ENCODE data around the gene NHLH1.

DNA sequence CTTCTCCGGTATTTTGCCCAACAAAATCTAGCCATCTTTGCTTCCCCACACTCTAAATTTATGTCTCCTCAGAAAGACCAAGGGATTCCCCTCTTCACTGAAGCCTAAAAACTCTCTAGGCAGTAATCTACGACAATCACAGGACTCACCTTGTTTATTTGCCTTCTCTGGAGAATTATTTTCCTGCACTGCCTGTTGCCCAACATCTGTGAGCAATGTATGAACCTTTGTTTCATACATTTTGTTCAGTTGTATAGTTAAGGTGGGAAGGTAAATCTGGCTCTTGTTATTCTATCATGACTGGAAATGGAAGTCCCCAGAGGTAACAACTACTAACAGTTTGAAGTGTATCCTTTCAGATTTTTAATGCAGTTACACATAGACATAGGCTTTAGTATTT is 26.0 kb upstream of the NHLH1 start:
- TF ChIP-seq EP300 (IDR thresholded peaks at IDR 0.05), result no peak
- TF ChIP-seq, protein P1, sequence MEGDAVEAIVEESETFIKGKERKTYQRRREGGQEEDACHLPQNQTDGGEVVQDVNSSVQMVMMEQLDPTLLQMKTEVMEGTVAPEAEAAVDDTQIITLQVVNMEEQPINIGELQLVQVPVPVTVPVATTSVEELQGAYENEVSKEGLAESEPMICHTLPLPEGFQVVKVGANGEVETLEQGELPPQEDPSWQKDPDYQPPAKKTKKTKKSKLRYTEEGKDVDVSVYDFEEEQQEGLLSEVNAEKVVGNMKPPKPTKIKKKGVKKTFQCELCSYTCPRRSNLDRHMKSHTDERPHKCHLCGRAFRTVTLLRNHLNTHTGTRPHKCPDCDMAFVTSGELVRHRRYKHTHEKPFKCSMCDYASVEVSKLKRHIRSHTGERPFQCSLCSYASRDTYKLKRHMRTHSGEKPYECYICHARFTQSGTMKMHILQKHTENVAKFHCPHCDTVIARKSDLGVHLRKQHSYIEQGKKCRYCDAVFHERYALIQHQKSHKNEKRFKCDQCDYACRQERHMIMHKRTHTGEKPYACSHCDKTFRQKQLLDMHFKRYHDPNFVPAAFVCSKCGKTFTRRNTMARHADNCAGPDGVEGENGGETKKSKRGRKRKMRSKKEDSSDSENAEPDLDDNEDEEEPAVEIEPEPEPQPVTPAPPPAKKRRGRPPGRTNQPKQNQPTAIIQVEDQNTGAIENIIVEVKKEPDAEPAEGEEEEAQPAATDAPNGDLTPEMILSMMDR (IDR thresholded peaks at IDR 0.05), result no peak
